HG02885 (cell line): Measurements from ENCODE around the gene CCL13.
"Not testable (repeated sequence)": the region's sequence is repeated elsewhere in the genome, so short reads cannot be mapped to it uniquely, and the experiment has no call there.

Experiments used
- ATAC-seq: cut with Tn5 transposase; IDR thresholded peaks from one replicate; pipeline ENCODE4 v1.9.1; 2021; ENCODE audit warnings: mild to moderate bottlenecking; ENCODE audit not compliant: unreplicated experiment, poor library complexity

CCL13 gene

DNA sequence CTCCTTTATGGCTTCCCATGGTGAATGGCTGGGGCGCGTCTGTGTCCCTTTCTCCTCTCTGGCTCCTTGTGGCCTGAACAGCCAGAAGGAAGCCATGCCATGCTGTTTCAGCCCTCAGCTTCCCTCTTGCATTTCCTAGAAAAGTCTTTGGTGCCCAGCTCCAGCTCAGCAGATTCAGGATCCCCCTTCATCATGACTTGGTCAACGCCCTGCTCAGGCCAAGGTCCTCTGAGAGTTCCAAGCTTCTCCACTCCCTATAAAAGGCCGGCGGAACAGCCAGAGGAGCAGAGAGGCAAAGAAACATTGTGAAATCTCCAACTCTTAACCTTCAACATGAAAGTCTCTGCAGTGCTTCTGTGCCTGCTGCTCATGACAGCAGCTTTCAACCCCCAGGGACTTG lies at the start of gene CCL13:
Gene CCL13 (plus strand): TSS at position 287 of the 400 bp plus-strand sequence. CDS start 47 bp downstream, at position 334.
- ATAC-seq = no peak

DNA sequence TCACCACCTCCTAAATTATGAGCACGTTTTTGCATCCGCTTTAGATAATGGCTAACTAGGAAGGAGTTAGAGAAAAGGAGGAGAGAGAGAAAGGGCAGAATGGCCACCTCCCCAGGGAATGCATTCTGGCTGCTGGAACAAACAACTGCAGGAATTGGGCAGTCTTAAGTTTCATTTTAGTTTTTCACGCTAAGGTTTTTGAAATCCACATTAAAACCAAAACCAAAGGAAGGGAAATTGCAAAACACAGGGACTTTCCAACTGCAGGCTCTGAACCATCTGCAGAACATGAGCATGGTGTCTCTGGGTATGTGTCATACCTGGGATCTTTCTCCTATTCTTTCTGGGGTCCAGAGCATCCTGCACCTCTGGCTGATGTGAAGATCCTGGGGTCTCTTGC lies 49.2 kb upstream of the CCL13 start:
- no peak for ATAC-seq

DNA sequence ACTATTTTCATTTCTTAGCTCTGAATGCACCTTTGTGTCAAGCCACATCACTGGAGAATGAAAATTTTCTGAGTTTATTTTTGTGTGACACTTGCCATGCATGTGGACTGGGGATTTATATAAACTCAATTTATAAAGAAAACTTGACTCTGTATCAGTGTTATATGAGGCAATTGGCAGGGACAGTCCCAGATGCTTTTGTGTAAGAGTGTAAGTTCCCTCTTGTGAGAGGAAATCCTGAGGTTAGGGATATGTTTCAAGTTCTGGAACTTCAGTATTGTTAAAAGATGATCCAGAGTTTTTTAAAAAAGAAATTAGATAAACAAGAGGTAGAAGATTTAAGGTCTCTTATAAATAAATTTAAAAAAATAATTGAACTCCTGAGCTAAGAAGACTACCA lies 47.9 kb upstream of the CCL13 start:
- ATAC-seq = no peak

DNA sequence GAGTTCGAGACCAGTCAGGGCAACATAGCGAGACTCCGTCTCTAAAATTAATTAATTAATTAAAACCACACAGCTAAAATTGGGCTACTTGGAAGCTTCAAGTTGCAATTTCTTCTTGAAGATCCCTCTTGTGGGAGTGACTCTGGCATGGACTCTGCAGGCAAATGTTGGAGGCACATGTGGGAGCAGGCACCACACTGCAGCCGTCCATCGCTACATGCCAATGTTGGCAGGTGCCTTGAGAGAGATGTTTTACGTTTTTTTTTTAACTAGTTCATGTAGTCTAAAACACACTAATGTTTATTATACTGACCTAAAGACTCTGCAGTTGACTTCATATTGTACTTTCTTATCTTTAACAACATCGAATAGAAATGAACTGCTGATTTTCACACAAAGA lies 45.0 kb upstream of the CCL13 start:
- ATAC-seq = no peak

DNA sequence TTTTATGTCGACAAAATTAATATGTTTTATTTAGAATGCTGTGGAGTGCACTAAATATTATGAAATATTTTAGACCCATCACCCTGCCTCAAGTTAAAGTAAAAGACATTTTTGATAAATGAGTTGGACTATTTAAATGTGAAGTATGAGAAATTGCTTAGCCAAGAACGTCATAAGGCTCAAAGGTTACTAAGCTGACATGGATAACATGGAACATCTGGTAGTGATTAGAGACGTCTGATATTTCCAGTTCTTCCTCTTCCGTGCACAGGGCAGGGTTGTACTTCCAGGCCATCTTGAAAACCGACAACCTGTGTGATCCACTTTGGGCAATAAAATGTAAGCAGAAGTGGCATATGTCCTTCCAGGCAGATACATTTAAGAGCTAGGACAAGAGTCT lies 44.2 kb upstream of the CCL13 start:
- no peak for ATAC-seq

DNA sequence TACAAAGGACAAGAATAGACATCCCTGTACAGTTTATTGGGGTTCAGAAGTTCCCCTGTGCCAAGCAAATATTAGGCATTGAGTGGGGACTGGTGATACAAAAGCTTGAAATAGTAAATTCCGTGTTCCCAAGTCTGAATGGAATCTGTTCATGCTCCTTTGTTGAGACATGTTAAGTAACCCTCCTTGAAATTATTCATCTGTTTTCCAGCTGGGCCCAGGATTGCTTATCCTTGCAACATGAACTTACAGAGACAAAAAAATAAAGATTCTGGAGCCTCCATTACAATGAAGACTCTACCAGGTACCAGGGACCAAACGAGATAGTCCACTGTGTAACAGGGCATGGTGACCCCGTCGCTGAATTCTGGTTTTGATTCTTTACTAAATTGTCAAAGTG lies 43.1 kb upstream of the CCL13 start:
- ATAC-seq = no peak

DNA sequence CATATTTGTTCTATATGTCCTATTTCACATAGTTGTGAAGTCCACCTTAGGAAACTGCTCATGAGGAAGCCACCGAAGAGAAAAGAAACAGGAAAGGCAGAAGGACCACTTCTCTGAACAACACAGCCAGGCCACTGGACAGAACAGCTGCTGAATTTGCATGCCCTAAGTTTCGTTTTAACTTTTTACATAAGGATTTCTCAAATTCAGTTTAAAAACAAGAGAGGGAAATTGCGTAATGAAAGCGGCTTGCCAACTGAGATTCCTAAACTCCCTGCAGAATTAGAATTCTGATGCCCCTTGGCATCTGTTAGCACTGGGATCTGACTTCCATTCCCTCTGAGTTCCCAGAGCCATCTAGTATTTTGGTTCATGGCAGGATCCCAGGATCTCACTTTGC lies 42.0 kb upstream of the CCL13 start:
- no peak for ATAC-seq

DNA sequence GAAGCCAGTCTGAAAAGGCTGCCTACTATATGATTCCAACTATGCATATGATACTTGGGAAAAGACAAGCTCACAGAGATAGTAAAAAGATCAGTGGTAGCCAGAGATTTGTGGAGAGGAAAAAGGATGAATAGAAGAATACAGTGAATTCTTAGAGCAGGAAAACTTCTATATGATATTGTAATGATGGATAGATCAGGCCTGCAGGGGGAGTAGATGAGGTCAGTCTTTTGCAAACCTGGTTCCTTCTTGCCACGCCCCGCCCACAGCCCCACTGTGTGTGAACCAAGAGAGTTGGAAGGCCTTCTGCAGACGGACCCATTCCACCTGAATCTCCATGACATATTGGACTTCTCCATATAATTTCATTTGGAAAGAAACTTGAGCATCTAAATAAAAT lies 37.8 kb upstream of the CCL13 start:
- ATAC-seq = no peak

DNA sequence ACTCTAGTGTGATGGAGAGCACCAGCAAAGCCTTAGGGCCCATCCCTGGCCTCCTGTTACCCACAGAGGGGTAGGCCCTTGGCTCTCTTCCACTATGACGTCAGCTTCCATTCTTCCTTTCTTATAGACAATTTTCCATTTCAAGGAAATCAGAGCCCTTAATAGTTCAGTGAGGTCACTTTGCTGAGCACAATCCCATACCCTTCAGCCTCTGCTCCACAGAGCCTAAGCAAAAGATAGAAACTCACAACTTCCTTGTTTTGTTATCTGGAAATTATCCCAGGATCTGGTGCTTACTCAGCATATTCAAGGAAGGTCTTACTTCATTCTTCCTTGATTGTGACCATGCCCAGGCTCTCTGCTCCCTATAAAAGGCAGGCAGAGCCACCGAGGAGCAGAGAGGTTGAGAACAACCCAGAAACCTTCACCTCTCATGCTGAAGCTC lies 37.2 kb upstream of the CCL13 start, which contains the start of gene CCL8:
Gene CCL8 (plus strand): TSS at position 397 of the 445 bp plus-strand sequence. CDS start 67 bp downstream, outside the sequence.
- no peak for ATAC-seq

DNA sequence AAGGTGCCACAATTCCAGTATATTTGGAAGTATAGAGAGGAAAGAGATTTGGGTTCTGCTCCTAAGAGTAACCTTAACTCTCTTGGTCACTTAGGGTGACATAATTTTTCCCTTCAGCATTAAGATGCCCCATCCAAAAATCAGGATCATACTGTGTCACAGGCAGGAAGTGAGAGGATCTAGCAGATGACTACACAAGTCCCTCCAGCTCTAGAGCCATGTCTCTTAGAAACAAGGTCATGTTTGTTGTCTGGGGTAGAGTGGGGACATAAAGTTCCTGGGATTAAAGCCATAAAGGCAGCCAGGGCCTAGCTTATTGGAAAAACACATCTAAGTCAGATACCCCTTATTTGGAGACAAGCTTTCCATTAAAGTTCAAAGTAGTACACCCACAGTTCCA lies 34.3 kb upstream of the CCL13 start:
- ATAC-seq = no peak

DNA sequence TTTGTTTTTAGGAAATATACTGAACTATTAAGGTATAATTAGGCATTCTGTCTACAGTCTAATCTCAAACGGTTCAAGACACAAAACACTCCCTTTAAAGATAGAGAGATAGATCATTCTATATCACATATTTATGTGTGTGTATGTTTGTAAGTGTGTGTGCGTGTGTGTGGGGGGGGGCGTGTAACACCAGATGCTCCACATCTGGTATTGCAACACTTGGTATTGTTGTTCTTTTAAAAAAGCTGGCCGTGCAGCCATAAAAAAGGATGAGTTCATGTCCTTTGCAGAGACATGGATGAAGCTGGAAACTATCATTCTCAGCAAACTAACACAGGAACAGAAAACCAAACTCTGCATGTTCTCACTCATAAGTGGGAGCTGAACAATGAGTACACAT lies 28.7 kb upstream of the CCL13 start:
- not testable (repeated sequence) for ATAC-seq

DNA sequence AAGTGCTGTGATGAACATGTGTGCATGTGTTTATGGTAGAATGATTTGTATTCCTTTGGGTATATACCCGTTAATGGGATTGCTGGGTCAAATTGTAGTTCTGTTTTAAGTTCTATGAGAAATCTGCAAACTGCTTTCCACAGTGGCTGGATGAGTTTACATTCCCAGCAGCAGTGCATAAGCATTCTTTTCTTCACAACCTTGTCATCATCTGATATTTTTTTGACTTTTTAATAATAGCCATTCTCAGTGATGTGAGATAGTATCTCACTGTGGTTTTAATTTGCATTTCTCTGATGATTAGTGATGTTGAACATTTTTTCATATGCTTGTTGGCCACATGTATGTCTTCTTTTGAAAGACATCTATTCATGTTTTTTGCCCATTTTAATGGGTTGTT lies 18.6 kb upstream of the CCL13 start:
- no peak for ATAC-seq

DNA sequence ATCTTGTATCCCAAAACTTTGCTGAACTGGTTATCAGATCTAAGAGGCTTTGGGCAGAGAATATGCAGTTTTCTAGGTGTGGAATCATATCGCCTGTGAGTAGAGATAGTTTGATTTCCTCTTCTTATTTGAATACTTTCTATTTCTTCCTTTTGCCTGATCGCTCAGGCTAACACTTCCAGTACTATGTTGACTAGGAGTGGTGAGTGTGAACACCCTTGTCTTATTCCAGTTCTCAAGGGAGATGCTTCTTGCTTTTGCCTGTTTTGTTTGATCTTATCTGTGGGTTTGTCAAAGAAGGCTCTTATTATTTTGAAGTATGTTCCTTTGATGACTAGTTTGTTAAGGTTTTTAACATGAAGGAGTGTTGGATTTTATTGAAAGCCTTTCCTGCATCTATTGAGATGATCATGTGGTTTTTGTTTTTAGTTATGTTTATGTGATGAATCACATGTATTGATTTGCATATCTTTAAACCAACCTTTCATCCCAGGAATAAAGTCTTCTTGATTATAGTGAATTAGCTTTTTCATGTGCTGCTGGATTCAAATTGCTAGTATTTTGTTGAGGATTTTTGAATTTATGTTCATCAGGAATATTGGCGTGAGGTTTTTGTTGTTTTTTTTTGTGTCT lies 17.0 kb upstream of the CCL13 start:
- ATAC-seq = no peak

DNA sequence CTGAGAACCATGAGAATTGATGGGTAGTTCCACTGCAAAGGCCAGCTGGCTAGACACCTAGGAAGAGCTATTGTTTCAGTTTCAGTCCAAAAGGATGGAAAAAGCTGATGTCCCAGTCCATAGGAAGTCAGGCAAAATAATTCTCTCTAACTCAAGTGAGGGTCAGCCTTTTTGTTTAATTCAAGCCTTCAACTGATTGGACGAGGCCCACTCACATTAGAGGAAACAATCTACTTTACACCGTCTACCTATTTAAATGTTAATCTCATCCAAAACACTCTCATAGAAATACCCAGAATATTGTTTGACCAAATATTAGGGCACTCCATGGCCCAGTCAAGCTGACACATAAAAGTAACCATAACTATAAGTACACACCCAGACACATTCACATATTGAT lies 14.4 kb upstream of the CCL13 start:
- no peak for ATAC-seq

DNA sequence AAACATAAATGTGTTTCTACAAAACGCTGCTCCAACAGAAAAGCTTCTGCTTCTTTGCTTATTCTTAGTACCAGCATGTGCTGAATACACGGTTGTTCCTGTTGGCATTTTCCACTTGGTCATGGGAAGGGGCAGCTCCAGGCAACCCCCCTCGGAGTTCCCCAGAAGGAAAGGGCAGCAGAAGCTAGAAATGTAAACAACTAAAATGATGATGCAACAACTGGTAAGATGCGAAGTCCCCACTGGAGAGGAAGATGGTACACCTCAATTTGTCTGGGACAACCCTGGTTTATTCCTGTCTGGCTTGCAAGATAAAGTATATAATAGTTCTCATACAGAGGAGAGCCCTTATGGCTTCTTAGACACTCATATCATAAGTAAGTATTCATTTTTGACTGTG lies 9.2 kb upstream of the CCL13 start:
- no peak for ATAC-seq

DNA sequence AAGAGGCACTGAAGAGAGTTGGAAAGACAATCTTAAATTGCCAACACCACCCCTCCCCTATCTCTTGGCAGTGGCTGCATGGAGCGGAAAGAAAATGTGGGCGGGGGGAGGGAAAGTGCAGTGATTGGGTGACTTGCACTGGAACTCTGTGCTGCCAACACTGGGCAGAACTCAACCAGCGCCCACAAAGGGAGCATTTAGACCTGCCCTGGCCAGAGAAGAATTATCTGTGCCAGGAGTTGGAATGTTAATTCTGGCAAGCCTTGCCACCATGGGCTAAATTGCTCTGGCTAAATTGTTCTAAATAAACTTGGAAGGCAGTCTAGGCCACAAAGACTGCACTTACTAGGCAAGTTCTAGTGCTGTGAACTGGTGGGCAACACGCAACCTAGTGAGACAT lies 6.5 kb upstream of the CCL13 start:
- no peak for ATAC-seq

DNA sequence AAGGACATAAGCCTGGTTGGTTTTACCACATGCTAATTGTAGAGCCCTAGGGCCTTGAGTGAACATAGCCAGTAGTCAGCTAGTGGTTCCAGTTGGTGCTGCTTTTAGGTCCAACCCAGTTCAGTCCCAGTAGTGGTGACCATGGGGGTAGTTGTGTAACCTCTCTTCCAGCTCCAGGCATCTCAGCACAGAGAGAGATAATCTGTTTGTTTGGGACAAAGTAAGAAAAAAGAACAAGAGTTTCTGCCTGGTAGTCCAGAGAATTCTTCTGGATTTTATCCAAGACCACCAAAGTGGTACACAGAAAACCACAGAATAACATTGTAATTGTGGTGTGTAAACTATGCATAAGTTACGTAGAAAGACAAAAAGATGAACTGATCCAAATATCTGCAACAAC lies 5.2 kb upstream of the CCL13 start:
- no peak for ATAC-seq

DNA sequence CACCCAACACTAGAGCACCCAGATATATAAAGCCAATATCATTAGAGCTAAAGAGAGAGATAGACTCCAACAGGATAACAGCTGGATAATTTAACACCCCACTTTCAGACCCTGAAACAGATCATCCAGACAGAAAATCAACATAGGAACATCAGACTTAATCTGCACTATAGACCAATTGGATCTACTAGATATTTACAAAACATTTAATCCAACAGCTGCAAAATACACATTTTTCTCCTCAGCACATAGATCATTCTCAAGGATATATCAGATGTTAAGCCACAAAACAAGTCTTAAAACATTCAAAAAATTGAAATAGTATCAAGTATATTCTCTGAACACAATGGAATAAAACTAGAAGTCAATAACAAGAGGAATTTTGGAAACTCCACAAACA lies 4.1 kb upstream of the CCL13 start:
- ATAC-seq = no peak

DNA sequence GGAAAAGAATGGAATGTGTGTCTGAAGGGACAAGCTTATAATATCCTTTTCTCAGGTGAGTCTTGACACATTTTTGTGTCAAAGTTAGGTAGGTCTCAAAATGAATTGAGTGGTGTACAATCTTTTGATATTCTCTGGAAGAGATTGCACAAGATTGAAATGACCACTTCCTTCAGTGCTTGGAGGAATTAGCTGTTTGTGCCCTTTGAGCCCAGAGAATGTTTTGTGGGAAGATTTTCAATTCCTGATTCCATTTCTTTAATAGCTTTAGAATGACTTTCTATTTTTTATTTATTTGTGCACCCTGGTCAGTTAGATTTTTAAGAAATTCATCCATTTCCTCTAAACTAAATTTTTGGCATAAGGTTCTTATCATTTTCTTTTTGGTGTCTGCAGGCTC lies 1.6 kb upstream of the CCL13 start:
- ATAC-seq = no peak

DNA sequence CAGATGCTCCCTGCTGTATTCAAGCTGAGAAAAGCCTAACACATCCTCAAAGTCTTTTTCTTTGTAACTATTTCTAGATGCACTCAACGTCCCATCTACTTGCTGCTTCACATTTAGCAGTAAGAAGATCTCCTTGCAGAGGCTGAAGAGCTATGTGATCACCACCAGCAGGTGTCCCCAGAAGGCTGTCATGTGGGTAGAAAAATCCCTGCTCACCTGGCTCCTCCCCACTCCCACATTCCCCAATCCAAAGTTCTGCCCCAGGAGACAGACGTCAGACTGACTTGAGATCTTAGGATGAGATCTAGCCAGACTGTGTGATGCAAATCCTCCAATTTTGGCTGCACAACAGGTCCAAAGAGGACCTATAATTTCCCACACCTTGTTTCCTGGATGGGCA lies 1.1 kb downstream of the CCL13 start:
- ATAC-seq = no peak

DNA sequence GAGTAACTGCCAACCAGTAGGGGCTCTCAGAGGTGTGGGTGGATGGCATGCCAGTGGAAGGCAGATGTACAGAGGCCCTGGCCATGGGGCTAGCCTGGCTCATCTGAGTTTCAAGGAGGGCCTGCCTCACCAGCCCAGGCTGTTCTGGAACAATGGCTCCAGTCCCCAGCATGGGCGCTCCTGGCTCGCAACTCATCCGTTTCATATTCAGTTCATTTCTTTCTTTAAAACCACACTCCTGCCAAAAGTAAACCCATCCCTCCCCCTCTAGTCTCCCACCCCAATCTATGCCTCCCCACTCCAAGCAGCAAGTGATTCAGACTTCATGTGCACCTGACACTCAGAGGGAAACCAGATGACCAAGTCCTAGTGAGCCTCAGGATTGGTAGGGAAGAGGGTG lies 2.4 kb downstream of the CCL13 start:
- ATAC-seq = no peak

DNA sequence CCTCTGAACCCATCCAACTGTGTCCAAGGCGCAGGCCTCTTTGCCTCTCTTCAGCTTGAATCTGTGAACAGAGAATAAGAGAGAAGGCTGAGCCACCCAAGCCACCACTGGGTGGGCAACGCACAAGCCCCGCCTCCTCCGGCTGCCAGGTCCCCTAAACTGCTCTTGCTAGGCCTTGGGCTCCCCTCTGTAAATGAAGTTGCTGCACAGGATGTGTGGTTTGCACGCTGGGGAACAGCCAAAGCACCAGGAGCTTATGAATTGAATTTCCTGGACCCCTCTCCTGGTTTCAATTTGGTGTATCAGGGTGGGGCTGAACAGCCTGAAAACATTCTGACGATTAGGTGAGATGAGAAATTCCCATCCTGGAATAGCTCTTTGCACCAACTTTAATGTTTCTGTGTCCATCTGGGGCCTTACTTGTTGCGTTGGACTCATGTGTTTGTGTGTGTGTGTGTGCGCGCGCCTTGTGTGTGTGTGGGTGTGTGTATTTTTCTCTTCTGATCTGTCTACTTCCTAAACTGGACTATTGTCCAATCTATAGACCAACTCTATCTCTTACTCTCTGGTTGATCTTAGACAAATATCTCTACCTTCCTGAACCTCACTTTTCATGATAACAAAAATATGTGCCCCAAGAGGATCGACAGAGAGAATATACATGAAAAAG lies 4.5 kb downstream of the CCL13 start:
- ATAC-seq = no peak
